Chondrocyte (in vitro differentiated cells): Measurements from ENCODE around the gene GALNT14. TPM values are rescaled to one million over a fixed set of nuclear protein-coding genes. Genes with fewer than 3 reads are reported as not detected.

Experiments
- DNase-seq: peaks from one replicate; pipeline ENCODE4 v3.0.0; 2021; ENCODE audit warnings: mixed read lengths, low spot score
- H3K27ac Mint-ChIP-seq: one replicate; pipeline ENCODE4 v1.8.0; 2021; ENCODE audit warnings: mild to moderate bottlenecking, moderate library complexity, mixed read lengths; ENCODE audit not compliant: unreplicated experiment
- H3K27me3 Mint-ChIP-seq: 2 replicates; pipeline ENCODE4 v1.8.0; 2021; ENCODE audit warnings: low read depth, mixed read lengths
- H3K36me3 Mint-ChIP-seq: 2 replicates; pipeline ENCODE4 v1.8.0; 2021; ENCODE audit warnings: low read depth, mixed read lengths
- H3K4me1 Mint-ChIP-seq: 2 replicates; pipeline ENCODE4 v1.8.0; 2021; ENCODE audit warnings: low read depth, mild to moderate bottlenecking, mixed read lengths
- H3K4me3 Mint-ChIP-seq: one replicate; pipeline ENCODE4 v1.8.0; 2021; ENCODE audit warnings: mild to moderate bottlenecking, moderate library complexity, mixed read lengths; ENCODE audit not compliant: unreplicated experiment
- H3K9me3 Mint-ChIP-seq: 2 replicates; pipeline ENCODE4 v1.8.0; 2021; ENCODE audit warnings: low read depth, mixed read lengths
- total RNA-seq: library from RNA; stranded (reverse); gene quantifications from 3 replicates; pipeline ENCODE4 v1.2.1, GENCODE V29; 2021
- TF ChIP-seq, protein P1 (sequence below): fragments of 200-600 bp; sonication (generic); IDR thresholded peaks from 2 replicates; pipeline ENCODE4 v1.5.0; 2021; ENCODE audit warnings: antibody characterized with exemption, mild to moderate bottlenecking, moderate library complexity

GALNT14 gene
- total RNA-seq, 1 donor from 2014 or later, result 17.8 TPM

DNA sequence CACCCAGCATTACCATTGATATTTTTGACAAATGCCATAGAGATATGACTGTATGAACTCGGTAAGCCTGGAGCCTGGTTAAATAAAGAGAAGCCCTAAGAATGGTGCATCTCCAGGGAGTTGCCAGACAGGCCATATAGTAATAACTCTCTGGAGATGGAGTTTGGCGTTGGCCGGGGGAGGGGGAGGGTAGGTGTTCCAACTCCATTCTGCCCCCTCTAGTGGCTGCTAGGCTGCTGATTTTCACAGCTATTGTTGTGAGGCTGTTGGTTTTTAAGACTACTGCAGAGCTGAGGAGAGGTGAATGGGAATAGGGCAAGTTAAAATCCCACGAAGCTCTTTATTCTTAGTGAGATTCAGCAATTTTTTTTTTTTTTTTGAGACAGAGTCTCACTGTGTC is 99.9 kb downstream of the GALNT14 start:
- peaks cover 25% of the 10 kb centered on the region for H3K9me3 Mint-ChIP-seq
- no peak overlapping the region for H3K27ac Mint-ChIP-seq
- peaks cover 2% of the 10 kb centered on the region for H3K36me3 Mint-ChIP-seq
- H3K4me1 Mint-ChIP-seq, result no peaks in the 10 kb centered on the region
- H3K27me3 Mint-ChIP-seq, result peaks cover 3% of the 10 kb centered on the region
- DNase-seq, result no peak
- no peak overlapping the region for H3K4me3 Mint-ChIP-seq
- TF ChIP-seq, protein P1, sequence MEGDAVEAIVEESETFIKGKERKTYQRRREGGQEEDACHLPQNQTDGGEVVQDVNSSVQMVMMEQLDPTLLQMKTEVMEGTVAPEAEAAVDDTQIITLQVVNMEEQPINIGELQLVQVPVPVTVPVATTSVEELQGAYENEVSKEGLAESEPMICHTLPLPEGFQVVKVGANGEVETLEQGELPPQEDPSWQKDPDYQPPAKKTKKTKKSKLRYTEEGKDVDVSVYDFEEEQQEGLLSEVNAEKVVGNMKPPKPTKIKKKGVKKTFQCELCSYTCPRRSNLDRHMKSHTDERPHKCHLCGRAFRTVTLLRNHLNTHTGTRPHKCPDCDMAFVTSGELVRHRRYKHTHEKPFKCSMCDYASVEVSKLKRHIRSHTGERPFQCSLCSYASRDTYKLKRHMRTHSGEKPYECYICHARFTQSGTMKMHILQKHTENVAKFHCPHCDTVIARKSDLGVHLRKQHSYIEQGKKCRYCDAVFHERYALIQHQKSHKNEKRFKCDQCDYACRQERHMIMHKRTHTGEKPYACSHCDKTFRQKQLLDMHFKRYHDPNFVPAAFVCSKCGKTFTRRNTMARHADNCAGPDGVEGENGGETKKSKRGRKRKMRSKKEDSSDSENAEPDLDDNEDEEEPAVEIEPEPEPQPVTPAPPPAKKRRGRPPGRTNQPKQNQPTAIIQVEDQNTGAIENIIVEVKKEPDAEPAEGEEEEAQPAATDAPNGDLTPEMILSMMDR, result no peak

DNA sequence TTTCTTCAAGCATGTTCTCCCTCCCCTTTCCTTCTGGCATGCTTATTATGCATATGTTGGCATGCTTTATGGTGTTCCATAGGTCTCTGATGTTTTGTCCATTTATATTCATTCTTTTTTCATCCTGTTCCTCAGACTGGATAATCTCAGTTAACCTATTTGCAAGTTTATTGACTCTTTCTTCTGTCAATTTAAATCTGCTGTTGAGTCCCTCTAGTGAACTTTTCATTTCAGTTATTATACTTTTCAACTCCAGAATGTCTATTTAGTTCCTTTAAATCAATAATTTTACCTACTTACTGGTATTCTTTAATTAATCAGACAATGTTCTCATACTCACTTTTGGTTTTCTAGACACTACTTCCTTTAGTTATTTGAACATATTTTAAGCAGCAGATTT is 101.2 kb downstream of the GALNT14 start:
- Mint-ChIP-seq H3K27me3 (peaks cover 4% of the 10 kb centered on the region), H3K27ac (no peak overlapping the region), H3K4me3 (no peak overlapping the region), H3K9me3 (peaks cover 25% of the 10 kb centered on the region), H3K36me3 (peaks cover 2% of the 10 kb centered on the region), H3K4me1 (no peaks in the 10 kb centered on the region)
- DNase-seq, result no peak
- TF ChIP-seq, protein P1, result no peak

DNA sequence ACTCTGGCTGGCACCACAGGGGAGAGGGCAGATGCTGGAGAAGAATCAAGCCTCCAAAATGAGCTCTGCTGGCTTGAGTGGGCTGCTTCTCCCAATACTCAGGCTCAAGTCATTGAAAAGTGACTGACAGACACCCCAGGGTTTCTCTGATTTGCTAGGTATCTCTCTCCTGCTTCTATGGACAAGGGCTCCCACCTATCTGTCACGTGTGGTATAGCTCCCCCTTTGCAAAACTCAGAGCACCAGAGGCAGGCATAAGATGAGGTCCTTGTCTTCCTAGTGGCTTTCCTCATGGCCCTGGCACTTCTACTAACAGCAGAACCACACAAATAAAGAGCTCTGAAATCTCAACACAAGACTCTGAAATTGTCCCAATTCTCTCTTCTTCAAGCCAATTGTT is 105.2 kb downstream of the GALNT14 start:
- no peak overlapping the region for H3K27ac Mint-ChIP-seq
- no peaks in the 10 kb centered on the region for H3K4me1 Mint-ChIP-seq
- no peak for DNase-seq
- TF ChIP-seq, protein P1, result no peak
- peaks cover 2% of the 10 kb centered on the region for H3K36me3 Mint-ChIP-seq
- H3K4me3 Mint-ChIP-seq, result no peak overlapping the region
- peaks cover 4% of the 10 kb centered on the region for H3K27me3 Mint-ChIP-seq
- peaks cover 22% of the 10 kb centered on the region for H3K9me3 Mint-ChIP-seq

DNA sequence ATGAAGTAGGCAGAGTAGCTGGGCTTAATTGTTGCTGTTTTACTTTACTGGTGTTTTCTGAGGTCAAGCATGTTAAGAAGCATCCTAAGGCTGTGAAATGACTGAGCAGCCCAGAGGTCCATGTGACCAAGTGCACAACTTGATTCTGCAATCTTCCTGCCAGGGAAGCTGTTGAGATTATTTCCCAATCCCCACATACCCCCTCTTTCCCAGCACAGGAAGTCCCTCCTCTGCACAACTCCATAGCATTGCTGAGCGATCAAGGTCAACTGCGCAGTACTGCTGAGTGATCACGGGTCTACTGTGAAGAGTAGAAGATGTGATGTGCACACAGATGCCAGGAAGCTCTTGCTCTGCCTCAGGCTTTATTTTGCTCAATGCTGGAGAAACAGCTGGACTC is 105.8 kb downstream of the GALNT14 start:
- Mint-ChIP-seq H3K4me1 (no peaks in the 10 kb centered on the region), H3K4me3 (no peak overlapping the region), H3K27me3 (peaks cover 4% of the 10 kb centered on the region), H3K9me3 (peaks cover 19% of the 10 kb centered on the region), H3K36me3 (peaks cover 2% of the 10 kb centered on the region), H3K27ac (no peak overlapping the region)
- TF ChIP-seq, protein P1, result no peak
- no peak for DNase-seq

DNA sequence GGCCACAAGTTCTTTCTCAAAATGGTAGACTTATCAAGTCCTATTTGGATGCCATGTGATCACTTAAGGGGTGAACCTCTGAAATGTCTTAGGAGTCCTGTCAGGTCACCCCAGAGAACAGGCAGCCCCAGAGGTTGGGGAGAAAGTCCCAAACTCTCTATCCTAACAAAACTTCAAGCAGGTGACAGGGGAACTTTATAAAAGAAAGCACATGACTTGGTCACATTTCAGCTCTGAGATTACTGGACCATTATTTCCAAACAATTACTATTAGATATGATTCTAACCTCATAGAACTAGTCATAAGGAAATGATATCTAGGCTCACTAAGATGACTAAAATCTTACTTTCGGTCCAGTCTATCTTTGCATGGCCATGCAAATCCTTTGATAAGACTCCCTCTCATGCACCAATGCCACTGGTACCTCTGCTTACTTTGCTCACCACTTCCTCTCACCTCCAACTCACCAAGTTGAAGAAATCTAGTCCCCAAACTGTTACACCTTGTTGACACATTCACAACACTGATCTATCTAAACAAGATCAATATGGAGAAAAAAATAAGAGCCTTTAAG is 107.0 kb downstream of the GALNT14 start:
- no peak for DNase-seq
- Mint-ChIP-seq H3K27me3 (peaks cover 4% of the 10 kb centered on the region), H3K36me3 (peaks cover 2% of the 10 kb centered on the region), H3K27ac (no peak overlapping the region), H3K4me3 (no peak overlapping the region), H3K9me3 (peaks cover 6% of the 10 kb centered on the region), H3K4me1 (no peaks in the 10 kb centered on the region)
- TF ChIP-seq, protein P1, result no peak
